HL-60 (cell line): ENCODE results near the gene OSBPL3.

Experiments
- DNase-seq, 2 experiments: peaks; one replicate each; pipeline ENCODE4 v3.0.0-alpha.2; 2010 to 2020; ENCODE audit warnings: low read depth in 1 of 2, low spot score in 1 of 2
- H3K27ac ChIP-seq: fragments of 250-450 bp; sonication (Bioruptor Pico); replicated peaks from 2 replicates; pipeline ENCODE4 v1.5.1; 2020; ENCODE audit warnings: mild to moderate bottlenecking, moderate library complexity
- H3K27me3 ChIP-seq: fragments of 250-450 bp; sonication (Bioruptor Pico); 2 replicates; pipeline ENCODE4 v1.5.1; 2021; ENCODE audit warnings: mild to moderate bottlenecking, moderate library complexity; ENCODE audit not compliant: insufficient read depth, poor library complexity, severe bottlenecking
- H3K4me3 ChIP-seq: replicated peaks from 2 replicates; pipeline ENCODE4 v1.5.1; 2011; ENCODE audit warnings: mild to moderate bottlenecking, control low read depth, low read length; ENCODE audit not compliant: insufficient read depth
- CTCF ChIP-seq: IDR thresholded peaks from one replicate; pipeline ENCODE4 v1.5.1; 2011; ENCODE audit warnings: low read length, control low read depth, inconsistent platforms; ENCODE audit not compliant: insufficient read depth
- GABPA ChIP-seq: IDR thresholded peaks from 2 replicates; pipeline ENCODE4 v1.6.1; 2012; ENCODE audit warnings: low read depth
- POLR2AphosphoS5 ChIP-seq: IDR thresholded peaks from 2 replicates; pipeline ENCODE4 v1.6.1; 2012; ENCODE audit warnings: low read depth
- REST ChIP-seq: IDR thresholded peaks from 2 replicates; pipeline ENCODE4 v1.6.1; 2012; ENCODE audit warnings: low read depth; ENCODE audit not compliant: insufficient replicate concordance
- SPI1 ChIP-seq: IDR thresholded peaks from 2 replicates; pipeline ENCODE4 v1.6.1; 2012; ENCODE audit warnings: low read depth, mild to moderate bottlenecking, borderline replicate concordance

The OSBPL3 gene

GRCh38 chr7:24842449-24843241, 137.3 kb downstream of the OSBPL3 start:
- Histone ChIP-seq H3K27ac (no peak overlapping the region), H3K27me3 (no peaks in the 10 kb centered on the region), H3K4me3 (no peak overlapping the region)
- no peak for TF ChIP-seq SPI1
- TF ChIP-seq CTCF = no peak
- no peak for TF ChIP-seq POLR2AphosphoS5
- TF ChIP-seq GABPA = no peak
- no peak for TF ChIP-seq REST
- DNase-seq = no peak

- no peak for DNase-seq
- H3K4me3 ChIP-seq = no peak overlapping the region
- H3K27ac ChIP-seq = no peak overlapping the region
- TF ChIP-seq CTCF (no peak), POLR2AphosphoS5 (no peak), REST (no peak), GABPA (no peak), SPI1 (no peak)
- no peaks in the 10 kb centered on the region for H3K27me3 ChIP-seq
Observed at GRCh38 chr7:24842029-24842428, 137.9 kb downstream of the OSBPL3 start.

GRCh38 chr7:24840563-24840962, 139.4 kb downstream of the OSBPL3 start:
- H3K27ac ChIP-seq = no peak overlapping the region
- TF ChIP-seq REST (no peak), CTCF (no peak), POLR2AphosphoS5 (no peak), SPI1 (no peak)
- H3K4me3 ChIP-seq = no peak overlapping the region

More at GRCh38 chr7:24840563-24840962, 139.4 kb downstream of the OSBPL3 start:
- H3K27me3 ChIP-seq = no peaks in the 10 kb centered on the region
- DNase-seq = no peak
